CD4-positive, alpha-beta T cell treated with Interleukin-6 at 100 ng/mL for 8 hours (primary cell): Measurements from ENCODE around the gene PLEK2.
"Not testable (repeated sequence)": the region's sequence is repeated elsewhere in the genome, so short reads cannot be mapped to it uniquely, and the experiment has no call there.

ENCODE experiments used
- DNase-seq: peaks from one replicate; pipeline ENCODE4 v3.0.0-alpha.2; 2020; ENCODE audit warnings: mixed read lengths, low spot score

PLEK2 gene

DNA sequence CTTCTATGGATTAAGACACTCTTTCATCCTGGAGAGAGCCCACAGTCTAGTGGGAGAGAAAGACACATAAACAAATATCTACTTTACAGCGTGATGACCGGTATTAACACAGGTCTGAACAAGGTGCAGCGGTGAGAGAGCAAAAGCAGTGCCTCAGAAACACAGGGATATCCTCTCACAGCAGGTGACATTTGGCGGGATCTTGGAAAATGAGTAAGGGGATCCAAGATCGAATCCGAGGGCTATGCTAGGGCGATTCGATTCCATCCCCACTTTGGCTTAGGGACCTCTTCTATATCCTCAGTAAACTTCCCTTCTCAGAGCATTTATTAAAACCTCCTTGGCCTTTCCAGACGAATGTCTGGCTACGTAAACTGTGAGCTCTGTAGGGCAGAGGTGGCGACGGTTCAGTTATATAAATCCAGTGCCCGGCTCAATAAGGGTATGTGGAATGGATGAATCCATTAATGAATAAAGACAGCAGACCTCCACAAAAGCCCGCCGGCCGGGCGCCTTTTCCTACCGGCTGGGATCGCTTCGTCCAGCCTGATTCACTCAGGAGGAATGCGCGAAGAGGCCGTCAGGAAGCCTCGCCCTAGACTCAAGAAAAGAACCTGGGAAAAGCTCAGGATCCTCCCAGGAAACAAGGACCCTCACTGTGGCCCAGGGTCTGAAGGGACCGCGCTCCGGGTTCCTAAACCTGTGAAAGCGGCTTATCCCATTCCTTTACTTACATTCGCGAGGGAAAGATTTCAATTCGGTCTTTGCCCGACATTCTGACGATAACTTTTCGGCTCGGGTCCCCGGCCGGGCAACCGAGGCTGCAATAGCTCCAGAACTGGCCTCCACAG lies 52.8 kb downstream of the PLEK2 start:
- no peak for DNase-seq

DNA sequence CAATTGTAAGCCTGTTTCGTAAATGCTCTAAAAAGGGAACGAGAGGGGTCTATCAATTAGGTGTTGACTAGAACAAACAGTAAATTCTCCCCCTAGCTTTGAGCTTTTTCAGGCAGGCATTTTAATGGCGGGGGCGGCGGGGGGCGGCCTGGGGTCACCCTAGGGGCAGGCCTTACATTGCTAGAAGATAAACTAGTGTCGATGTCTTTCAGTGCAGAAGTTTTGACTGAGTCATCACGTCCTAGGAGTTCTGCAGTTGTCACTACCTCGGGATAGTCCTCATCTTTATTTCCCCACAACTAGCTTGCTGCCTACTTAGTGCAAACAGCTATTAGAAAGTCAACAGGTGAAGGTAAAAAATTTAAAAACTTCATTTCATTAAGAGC lies 54.0 kb downstream of the PLEK2 start:
- DNase-seq, result no peak

DNA sequence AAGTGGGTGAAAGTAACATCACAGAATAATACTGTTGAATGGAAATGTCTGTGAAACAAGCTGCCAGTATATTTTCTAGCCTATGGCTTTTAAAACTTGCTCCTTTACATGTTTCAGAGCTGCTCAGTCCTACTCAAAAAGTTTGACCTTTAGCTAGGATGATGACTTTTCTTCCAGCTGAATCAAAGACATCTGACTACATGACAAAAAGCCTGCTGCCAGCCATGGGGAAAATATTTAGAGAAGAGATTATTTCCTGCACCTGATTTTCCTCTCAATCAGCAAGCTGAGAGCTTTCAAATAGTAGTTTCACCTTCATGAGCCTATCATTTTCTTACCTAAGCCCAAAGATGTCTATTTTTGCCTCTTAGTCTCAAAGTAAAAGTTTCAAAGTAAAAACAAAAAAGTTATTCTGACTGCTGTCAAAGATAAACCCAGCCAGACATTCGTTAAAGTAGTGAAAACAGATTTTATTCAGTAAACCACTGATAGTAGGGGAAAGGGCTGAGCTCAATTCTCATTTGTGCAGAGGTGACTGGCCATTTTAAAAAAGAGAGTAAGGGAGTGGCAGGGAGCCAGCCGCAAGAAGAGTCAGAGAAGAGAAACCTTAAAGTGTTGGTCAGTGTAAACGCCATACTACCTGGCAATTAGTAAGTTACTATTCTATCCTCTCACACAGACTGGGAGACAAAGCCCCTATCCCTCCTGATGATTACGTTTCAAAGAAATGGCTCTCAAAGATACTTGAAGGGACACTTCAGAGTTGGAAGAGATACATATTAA lies 54.6 kb downstream of the PLEK2 start:
- no peak for DNase-seq

DNA sequence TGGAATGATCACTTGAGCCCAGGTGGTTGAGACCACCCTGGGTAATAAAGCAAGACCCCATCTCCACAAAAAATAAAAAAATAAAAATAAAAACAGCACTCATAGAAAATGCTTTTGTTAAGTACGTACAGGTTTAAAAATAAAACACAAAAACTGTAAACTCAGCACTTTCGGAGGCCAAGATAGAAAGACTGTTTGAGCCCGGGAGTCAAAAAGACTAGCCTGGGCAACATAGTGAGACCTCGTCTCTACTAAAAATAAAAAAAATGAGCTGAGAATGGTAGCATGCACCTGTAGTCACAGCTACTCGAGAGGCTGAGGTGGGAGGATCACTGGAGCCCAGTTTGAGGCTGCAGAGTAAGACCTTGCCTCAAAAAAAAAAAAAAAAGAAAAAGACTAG lies 59.9 kb downstream of the PLEK2 start:
- no peak for DNase-seq

DNA sequence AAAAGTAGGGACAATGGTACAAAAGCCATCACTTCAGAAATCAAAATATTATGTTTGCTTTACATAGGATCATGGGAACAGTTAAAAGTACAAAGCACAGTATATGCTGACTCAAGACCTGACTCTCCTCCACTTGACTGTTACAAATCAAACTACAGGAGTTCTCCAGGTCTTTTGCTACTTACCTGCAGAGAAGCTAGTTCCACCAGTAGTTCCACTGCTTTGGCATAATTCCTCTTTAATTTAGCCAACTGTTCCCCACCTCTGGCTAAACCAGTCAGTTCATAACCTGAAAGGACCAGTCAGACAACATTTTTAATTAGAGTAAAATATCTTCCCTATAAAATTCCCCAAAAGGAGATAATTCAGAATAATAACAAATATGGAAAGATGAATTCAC lies 66.4 kb downstream of the PLEK2 start:
- DNase-seq, result no peak

DNA sequence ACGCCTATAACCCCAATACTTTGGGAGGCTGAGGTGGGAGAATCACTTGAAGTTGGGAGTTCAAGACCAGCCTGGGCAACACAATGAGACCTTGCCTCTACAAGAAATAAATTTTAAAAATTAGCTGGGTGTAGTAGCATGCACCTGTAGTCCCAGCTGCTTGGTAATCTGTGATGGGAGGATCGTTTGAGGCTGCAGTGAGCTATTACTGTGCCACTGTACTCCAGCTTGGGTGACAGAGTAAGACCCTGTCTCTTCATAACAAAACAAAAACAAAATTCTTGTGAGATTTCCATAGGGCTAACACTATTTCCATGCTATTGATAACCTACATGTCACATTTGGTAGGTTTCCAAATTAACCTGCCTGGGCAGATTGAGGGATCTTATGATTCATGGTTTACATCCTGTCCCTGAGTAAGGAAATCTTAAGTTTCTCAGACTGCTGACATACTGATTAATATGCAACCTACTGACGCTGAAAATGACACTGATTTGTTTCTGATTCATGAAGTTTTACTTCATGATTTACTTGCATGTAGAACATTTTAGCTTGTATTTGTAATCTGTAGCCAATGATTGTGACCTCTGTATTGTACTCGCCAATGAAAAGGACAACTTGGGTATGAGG lies 68.2 kb downstream of the PLEK2 start:
- no peak for DNase-seq

DNA sequence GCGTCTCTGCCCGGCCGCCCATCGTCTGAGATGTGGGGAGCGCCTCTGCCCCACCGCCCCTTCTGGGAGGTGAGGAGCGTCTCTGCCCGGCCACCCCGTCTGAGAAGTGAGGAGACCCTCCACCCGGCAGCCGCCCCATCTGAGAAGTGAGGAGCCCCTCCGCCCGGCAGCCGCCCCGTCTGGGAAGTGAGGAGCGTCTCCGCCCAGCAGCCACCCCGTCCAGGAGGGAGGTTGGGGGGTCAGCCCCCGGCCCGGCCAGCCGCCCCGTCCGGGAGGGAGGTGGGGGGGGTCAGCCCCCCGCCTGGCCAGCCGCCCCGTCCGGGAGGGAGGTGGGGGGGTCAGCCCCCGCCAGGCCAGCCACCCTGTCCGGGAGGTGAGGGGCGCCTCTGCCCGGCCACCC lies 70.7 kb downstream of the PLEK2 start:
- not testable (repeated sequence) for DNase-seq
